Nephron (organoid): ENCODE data around the gene FAM83B.
"Not testable (repeated sequence)": the region's sequence is repeated elsewhere in the genome, so short reads cannot be mapped to it uniquely, and the experiment has no call there.

Experiments used
- H3K27ac Mint-ChIP-seq, 3 experiments: 2 replicates each; pipeline ENCODE4 v1.8.0; 2020; ENCODE audit warnings: mixed read lengths in 3 of 3, mild to moderate bottlenecking in 2 of 3, moderate library complexity in 1 of 3
- H3K27me3 Mint-ChIP-seq: 2 replicates; pipeline ENCODE4 v1.8.0; 2021; ENCODE audit warnings: low read depth, mild to moderate bottlenecking, moderate library complexity, mixed read lengths
- H3K36me3 Mint-ChIP-seq: 2 replicates; pipeline ENCODE4 v1.8.0; 2020; ENCODE audit warnings: low read depth, mixed read lengths
- H3K4me1 Mint-ChIP-seq: 2 replicates; pipeline ENCODE4 v1.8.0; 2020; ENCODE audit warnings: mixed read lengths
- H3K4me3 Mint-ChIP-seq, 3 experiments: 2 replicates each; pipeline ENCODE4 v1.8.0; 2020; ENCODE audit warnings: mild to moderate bottlenecking in 3 of 3, mixed read lengths in 3 of 3, moderate library complexity in 2 of 3
- H3K9me3 Mint-ChIP-seq: 2 replicates; pipeline ENCODE4 v1.8.0; 2020; ENCODE audit warnings: mixed read lengths
- TF ChIP-seq, protein P1 (sequence below), 3 experiments: fragments of 200-600 bp; sonication (generic); IDR thresholded peaks; one replicate each; pipeline ENCODE4 v1.5.0; 2021; ENCODE audit warnings: antibody characterized with exemption in 3 of 3; ENCODE audit not compliant: unreplicated experiment in 3 of 3

Gene FAM83B

DNA sequence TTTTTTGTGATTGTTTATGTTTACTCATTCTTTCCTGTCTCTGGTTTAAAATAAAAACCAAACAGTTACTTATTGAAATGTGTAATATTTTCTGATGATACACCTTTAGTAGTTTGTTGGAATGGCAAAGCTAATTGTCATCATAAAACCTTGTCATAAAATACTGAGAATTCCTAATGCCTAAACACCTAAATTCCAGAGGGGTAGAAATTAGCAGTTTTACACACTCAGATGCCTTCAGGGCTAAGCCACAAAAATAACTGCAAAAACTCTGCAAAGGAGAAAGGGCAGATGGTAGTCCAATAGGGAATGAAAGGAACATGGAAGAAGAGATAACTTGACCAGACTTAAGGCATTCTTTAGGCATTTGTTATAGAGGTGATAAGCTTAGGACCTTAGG is 30.3 kb downstream of the FAM83B start:
- Mint-ChIP-seq H3K27me3 (no peaks in the 10 kb centered on the region), H3K4me3 (no peak overlapping the region), H3K27ac (no peak overlapping the region), H3K9me3 (no peaks in the 10 kb centered on the region), H3K4me1 (no peaks in the 10 kb centered on the region), H3K36me3 (no peaks in the 10 kb centered on the region)
- TF ChIP-seq, protein P1, sequence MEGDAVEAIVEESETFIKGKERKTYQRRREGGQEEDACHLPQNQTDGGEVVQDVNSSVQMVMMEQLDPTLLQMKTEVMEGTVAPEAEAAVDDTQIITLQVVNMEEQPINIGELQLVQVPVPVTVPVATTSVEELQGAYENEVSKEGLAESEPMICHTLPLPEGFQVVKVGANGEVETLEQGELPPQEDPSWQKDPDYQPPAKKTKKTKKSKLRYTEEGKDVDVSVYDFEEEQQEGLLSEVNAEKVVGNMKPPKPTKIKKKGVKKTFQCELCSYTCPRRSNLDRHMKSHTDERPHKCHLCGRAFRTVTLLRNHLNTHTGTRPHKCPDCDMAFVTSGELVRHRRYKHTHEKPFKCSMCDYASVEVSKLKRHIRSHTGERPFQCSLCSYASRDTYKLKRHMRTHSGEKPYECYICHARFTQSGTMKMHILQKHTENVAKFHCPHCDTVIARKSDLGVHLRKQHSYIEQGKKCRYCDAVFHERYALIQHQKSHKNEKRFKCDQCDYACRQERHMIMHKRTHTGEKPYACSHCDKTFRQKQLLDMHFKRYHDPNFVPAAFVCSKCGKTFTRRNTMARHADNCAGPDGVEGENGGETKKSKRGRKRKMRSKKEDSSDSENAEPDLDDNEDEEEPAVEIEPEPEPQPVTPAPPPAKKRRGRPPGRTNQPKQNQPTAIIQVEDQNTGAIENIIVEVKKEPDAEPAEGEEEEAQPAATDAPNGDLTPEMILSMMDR (IDR thresholded peaks at IDR 0.05; ENCODE audit: unreplicated experiment in 3 of 3) = no peak

DNA sequence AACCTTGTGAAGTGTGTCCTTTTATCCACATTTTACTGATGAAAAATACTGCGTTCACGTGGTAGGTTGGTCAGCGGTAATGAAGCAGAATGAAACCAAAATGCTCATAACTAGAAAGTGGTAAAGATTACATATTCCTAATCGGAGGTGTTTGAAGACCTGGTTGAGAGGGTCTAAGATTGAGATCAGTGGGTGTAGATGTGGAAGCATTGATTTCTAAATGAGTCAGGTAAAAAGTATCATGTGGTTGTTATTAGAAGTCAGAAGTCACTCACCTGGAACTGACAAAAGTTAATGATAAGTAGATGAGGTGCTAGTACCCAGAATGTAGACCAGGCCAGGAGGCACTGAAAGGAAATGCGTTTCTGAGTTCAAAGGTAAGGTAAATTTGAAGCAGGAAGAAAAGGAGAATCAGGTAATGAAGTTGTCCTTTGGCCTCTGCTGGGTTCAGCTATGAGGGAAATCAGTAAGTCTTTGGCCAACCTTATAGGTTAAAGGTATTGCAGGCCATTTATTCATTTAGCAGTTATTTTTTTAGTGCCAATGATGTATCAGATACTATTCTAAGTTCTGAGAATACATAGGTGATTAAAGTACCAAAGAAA is 31.2 kb downstream of the FAM83B start:
- Mint-ChIP-seq H3K4me3 (no peak overlapping the region), H3K27ac (no peak overlapping the region), H3K4me1 (no peaks in the 10 kb centered on the region), H3K9me3 (no peaks in the 10 kb centered on the region), H3K27me3 (no peaks in the 10 kb centered on the region), H3K36me3 (no peaks in the 10 kb centered on the region)
- TF ChIP-seq, protein P1 (IDR thresholded peaks at IDR 0.05; ENCODE audit: unreplicated experiment in 3 of 3) = no peak

DNA sequence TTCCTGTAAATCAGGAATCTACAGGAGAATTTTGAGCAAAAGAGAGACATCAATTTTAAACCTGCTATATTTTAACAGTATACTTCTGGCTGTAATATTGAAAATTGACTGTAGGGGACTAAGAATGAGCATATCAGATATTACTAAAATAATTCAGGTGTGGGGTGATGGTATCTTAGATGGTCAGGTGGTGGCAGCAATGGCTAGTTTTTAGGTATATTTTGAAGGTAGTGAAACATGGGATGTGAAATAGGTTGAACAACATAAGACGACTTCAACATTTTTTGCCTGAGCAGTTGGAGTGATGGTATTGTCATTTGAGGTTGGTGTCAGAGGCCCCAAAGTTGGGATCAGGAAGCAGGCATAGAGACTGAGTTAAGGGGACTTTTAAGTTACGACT is 32.1 kb downstream of the FAM83B start:
- TF ChIP-seq, protein P1 (IDR thresholded peaks at IDR 0.05; ENCODE audit: unreplicated experiment in 3 of 3) = no peak
- no peak overlapping the region for H3K4me3 Mint-ChIP-seq
- no peak overlapping the region for H3K27ac Mint-ChIP-seq
- no peaks in the 10 kb centered on the region for H3K9me3 Mint-ChIP-seq
- H3K4me1 Mint-ChIP-seq = no peaks in the 10 kb centered on the region
- no peaks in the 10 kb centered on the region for H3K27me3 Mint-ChIP-seq
- H3K36me3 Mint-ChIP-seq = no peaks in the 10 kb centered on the region

DNA sequence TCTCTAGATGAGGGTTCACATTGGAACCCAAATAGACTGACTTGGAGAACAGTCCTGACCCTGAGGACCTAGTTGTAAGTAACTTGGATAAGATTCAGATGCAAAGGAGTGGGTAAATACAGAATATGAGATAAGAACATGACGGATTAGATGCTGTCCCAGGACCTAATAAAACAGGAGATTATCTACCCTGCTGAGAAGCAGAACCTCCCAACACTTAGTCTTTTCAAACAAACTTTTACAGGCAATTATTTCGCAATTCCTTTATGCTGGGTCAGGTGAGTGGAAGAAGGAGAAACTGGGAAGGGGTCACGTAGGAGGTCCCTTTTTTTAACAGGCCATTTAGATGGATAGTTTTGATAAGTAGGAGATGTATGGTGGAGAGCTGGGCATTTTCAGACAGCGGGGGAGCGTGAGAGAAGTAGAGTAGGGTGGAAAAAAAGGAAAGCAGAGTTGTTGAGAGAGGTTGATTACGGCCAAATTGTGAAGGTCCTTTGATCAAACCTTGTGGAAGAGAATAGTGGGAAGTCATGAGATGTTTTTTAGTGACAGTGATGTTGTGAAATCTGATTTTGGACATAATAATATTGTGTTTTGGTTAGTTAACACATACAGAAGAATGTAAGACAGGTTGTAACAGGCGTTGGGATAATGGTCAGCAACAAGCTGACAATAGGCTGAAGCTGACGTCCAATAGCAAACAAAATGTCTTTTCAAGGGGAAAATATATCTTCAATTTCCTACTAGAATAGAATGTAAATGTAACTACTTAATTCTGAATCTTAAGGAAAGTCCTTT is 32.8 kb downstream of the FAM83B start:
- Mint-ChIP-seq H3K4me3 (no peak overlapping the region), H3K4me1 (no peaks in the 10 kb centered on the region), H3K27ac (no peak overlapping the region), H3K9me3 (no peaks in the 10 kb centered on the region), H3K27me3 (no peaks in the 10 kb centered on the region), H3K36me3 (no peaks in the 10 kb centered on the region)
- TF ChIP-seq, protein P1 (IDR thresholded peaks at IDR 0.05; ENCODE audit: unreplicated experiment in 3 of 3) = no peak

DNA sequence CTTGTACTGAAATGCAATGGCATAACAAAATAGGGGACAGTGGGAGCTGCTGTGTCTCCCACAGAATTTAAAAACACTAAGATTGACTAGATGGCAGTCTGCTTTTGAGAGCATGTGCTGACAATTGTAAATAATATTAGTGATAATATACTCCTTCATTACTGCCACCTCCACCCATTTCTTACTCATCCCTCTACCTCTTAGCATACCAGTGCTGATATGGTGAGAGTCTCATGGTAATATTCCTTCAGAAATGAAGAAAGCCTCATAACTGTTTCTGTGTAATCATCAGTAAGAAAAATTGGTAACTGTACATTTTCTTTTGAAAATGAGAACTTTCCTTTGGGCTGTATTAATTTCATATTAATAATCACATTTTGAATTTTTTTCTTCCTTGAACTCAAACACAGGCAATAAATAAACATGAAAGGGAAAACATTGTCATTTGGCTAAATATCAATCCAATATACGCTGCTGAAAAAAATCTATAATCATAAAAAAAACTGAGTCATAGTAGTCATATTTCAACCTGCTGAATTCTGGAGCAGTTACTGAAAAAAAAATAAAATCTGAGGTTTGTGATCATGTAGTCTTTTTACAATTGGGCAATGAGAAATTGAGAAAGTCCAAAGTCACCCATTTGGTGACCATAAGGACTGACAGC is 34.6 kb downstream of the FAM83B start:
- Mint-ChIP-seq H3K27ac (no peak overlapping the region), H3K27me3 (no peaks in the 10 kb centered on the region), H3K4me1 (no peaks in the 10 kb centered on the region), H3K9me3 (no peaks in the 10 kb centered on the region), H3K4me3 (no peak overlapping the region), H3K36me3 (no peaks in the 10 kb centered on the region)
- TF ChIP-seq, protein P1 (IDR thresholded peaks at IDR 0.05; ENCODE audit: unreplicated experiment in 3 of 3) = no peak

DNA sequence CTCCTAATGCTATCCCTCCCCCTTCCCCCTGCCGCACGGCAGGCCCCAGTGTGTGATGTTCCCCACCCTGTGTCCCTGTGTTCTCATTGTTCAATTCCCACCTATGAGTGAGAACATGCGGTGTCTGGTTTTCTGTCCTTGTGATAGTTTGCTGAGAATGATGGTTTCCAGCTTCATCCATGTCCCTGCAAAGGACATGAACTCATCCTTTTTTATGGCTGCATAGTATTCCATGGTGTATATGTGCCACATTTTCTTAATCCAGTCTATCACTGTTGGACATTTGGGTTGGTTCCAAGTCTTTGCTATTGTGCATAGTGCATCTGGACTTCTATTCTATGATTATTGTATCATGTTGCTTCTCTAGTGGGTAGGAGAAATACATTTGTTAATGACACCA is 35.3 kb downstream of the FAM83B start:
- not testable (repeated sequence) for H3K36me3 Mint-ChIP-seq, H3K27me3 Mint-ChIP-seq, H3K4me1 Mint-ChIP-seq, H3K27ac Mint-ChIP-seq, H3K9me3 Mint-ChIP-seq, H3K4me3 Mint-ChIP-seq
